GM19099 (cell line): ENCODE data around the gene XG.

Experiments used
- POLR2A ChIP-seq: IDR thresholded peaks from 3 replicates; pipeline ENCODE4 v1.6.1; 2011; ENCODE audit warnings: low read depth; ENCODE audit not compliant: insufficient read length; ENCODE audit errors: extremely low read depth

XG gene

GRCh38 chrX:2857566-2857965 lies 105.7 kb downstream of the XG start:
- TF ChIP-seq POLR2A, result no peak

GRCh38 chrX:2859197-2859797 lies 107.5 kb downstream of the XG start:
- TF ChIP-seq POLR2A, result no peak

GRCh38 chrX:2862404-2862803 lies 110.6 kb downstream of the XG start:
- TF ChIP-seq POLR2A, result no peak

- no peak for TF ChIP-seq POLR2A
Measured at GRCh38 chrX:2863646-2864045, 111.8 kb downstream of the XG start.
